ENCODE data around the gene ZEB1. TPM values are rescaled to one million over a fixed set of nuclear protein-coding genes. Genes with fewer than 3 reads are reported as not detected.

ZEB1 gene
- total RNA-seq, 2 experiments from 2014 or later = 36.1 to 46.2 TPM

DNA sequence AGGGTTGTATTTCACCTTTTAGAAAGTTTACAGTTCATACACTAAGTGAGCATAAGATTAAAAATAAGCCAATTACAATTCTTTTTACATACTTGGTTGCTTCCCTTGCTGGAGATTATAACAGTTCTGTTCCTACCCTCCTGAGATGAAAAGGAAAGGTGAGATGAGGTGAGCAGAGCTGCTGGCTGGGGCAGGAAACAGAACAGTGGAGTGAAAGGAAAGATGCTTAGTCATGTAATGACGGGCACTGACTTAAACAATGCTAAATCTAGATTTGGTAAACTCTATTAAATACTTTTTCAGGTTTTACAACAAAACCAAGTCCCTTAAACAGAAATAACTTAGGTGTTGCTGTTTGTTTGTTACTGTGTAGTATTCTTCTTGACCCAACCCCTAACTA lies 19.9 kb upstream of the ZEB1 start:
- ChIA-PET POLR2A (no interaction called here), CTCF (no interaction called here)
- H3K36me3 Mint-ChIP-seq (ENCODE audit: low read depth) = no peaks in the 10 kb centered on the region
- H3K4me1 Mint-ChIP-seq = peaks cover 5% of the 10 kb centered on the region
- DNase-seq = no peak
- H3K27me3 Mint-ChIP-seq = no peaks in the 10 kb centered on the region
- H3K4me3 Mint-ChIP-seq = no peak overlapping the region
- H3K9me3 Mint-ChIP-seq = no peaks in the 10 kb centered on the region
- no peak overlapping the region for H3K27ac Mint-ChIP-seq

GRCh38 chr10:31303212-31303611 lies 15.8 kb upstream of the ZEB1 start:
- H3K4me1 Mint-ChIP-seq = peaks cover 10% of the 10 kb centered on the region
- H3K9me3 Mint-ChIP-seq = no peaks in the 10 kb centered on the region
- ChIA-PET POLR2A (no interaction called here), CTCF (interaction anchor here (1.0 kb wide), 1 partner anchor 10 kb away, joined by 3 read pairs; no protein-coding TSS in a partner anchor)
- no peak overlapping the region for H3K4me3 Mint-ChIP-seq
- peaks cover 4% of the 10 kb centered on the region for H3K36me3 Mint-ChIP-seq (ENCODE audit: low read depth)
- no peak overlapping the region for H3K27ac Mint-ChIP-seq
- H3K27me3 Mint-ChIP-seq = no peaks in the 10 kb centered on the region
- DNase-seq = no peak

- ChIA-PET CTCF (interaction anchor here (1.1 kb wide), 1 partner anchor 13 kb away, joined by 3 read pairs; no protein-coding TSS in a partner anchor), POLR2A (no interaction called here)
- Mint-ChIP-seq H3K27me3 (no peaks in the 10 kb centered on the region), H3K27ac (no peak overlapping the region), H3K4me3 (no peak overlapping the region), H3K36me3 (ENCODE audit: low read depth) (peaks cover 4% of the 10 kb centered on the region), H3K9me3 (no peaks in the 10 kb centered on the region), H3K4me1 (peaks cover 4% of the 10 kb centered on the region)
- no peak for DNase-seq
Observed at GRCh38 chr10:31304291-31304970, 14.6 kb upstream of the ZEB1 start.

DNA sequence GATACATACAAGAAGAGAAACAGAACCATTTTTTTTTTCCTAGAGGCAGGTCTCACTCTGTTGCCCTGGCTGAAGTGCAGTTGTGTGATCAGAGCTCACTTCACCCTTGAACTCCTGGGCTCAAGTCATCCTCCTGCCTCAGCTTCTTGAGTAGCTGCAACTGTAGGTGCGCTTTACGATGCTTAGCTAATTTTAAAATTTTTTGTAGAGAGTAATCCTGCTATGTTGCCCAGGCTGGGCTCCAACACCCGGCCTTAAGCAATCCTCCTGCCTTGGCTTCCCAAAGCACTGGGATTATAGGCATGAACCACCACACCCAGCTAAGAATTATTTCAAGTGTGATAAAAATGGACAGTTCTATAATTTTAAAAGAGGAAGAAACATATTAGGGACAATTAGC lies 5.6 kb upstream of the ZEB1 start:
- Mint-ChIP-seq H3K4me1 (peaks cover 24% of the 10 kb centered on the region), H3K36me3 (ENCODE audit: low read depth) (peaks cover 12% of the 10 kb centered on the region), H3K27me3 (no peaks in the 10 kb centered on the region), H3K27ac (no peak overlapping the region), H3K9me3 (no peaks in the 10 kb centered on the region), H3K4me3 (no peak overlapping the region)
- ChIA-PET CTCF (interaction anchor here (0.6 to 1.2 kb wide), 2 partner anchors 10 to 178 kb away, joined by 3 read pairs; no protein-coding TSS in a partner anchor), POLR2A (no interaction called here)
- DNase-seq = no peak

DNA sequence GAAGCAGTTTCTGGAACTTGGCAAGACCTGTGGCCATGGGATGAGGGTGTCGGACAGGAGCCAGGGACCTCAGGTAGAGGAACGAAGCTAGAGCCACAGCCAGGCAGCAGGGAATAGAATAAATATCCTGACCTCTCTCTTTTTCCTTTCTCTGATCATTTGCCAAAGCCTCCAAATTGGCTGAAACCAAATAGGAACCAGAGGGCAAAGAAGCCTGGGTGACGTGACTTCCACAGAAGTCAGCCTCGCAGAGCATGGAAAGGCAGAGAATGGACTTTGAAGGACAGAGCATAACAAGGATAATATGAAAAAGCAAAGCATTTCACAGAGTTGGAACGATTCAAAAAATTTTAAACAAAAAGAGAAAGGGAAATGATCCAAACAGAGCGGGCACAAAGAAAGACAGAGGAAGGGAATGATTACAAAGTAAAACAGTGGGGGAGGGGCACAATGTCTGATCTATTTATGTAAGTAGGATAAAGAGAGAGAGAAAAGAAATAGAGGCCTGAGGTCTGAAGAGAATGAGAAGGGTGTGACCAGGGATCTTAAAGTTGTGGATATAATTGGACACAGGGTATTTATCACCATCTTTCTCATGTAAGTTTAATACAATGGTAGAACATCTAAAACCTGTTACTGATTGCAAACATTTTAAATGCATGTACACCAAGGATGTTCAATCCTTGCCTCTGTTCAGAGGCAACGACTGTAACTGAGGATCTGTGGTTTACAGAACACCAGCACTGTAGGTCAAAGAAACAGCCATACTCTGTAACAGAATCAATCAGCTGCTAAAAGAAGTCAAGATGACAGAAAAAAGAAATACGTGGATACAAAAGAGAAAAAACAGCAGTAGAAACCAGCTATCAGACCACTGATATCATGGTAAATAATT lies 4.5 kb upstream of the ZEB1 start:
- H3K36me3 Mint-ChIP-seq (ENCODE audit: low read depth) = peaks cover 12% of the 10 kb centered on the region
- no peak overlapping the region for H3K4me3 Mint-ChIP-seq
- no peak for DNase-seq
- POLR2A ChIA-PET = no interaction called here
- no peaks in the 10 kb centered on the region for H3K27me3 Mint-ChIP-seq
- H3K4me1 Mint-ChIP-seq = peaks cover 24% of the 10 kb centered on the region
- H3K9me3 Mint-ChIP-seq = no peaks in the 10 kb centered on the region
- no peak overlapping the region for H3K27ac Mint-ChIP-seq
- CTCF ChIA-PET = no interaction called here

DNA sequence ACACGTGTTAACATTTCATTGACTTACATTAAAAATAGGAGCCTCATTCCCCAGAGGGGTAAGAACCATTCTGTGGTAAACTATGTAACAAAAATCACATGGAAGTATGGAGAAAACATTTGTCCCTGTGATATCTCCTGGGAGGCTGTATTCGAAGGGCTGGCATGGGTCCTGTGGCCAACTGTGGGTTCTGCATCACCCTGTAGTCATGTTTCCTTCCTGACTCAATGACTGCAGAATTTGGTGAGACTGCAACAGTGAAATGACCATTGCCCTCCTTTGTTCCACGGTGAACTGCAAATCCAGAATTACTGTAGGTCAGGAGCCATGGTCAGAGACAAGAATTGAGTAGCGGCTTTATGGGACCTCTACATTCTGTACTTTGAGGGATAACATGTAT lies 3.6 kb upstream of the ZEB1 start:
- Mint-ChIP-seq H3K36me3 (ENCODE audit: low read depth) (peaks cover 12% of the 10 kb centered on the region), H3K27ac (no peak overlapping the region), H3K27me3 (no peaks in the 10 kb centered on the region), H3K4me3 (no peak overlapping the region), H3K9me3 (no peaks in the 10 kb centered on the region), H3K4me1 (peaks cover 24% of the 10 kb centered on the region)
- DNase-seq = no peak
- ChIA-PET POLR2A (no interaction called here), CTCF (no interaction called here)

DNA sequence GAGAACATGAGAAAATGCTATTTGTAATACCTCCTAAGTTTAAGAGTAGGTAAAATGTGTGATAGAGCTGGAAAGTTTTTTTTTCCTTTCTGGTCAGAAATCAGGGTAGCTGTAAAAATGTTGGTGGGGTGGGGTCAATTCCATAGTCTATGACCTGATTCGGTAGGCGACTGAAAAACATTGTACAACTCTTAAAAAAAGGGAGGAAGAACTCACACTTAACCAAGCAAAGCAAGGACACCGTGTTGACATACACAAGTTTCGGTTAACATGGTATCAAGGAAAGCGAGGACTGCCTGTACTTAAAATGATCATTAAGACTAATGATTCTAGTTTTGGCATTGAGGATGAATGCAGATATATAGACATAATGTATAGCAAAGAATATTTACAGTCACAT lies 1.8 kb upstream of the ZEB1 start:
- H3K27ac Mint-ChIP-seq = peak overlapping the region; percentile 14
- H3K4me3 Mint-ChIP-seq = peak overlapping the region; percentile 94
- DNase-seq = no peak
- H3K9me3 Mint-ChIP-seq = no peaks in the 10 kb centered on the region
- peaks cover 12% of the 10 kb centered on the region for H3K36me3 Mint-ChIP-seq (ENCODE audit: low read depth)
- CTCF ChIA-PET = interaction anchor here (1.0 kb wide), 1 partner anchor 12 kb away, joined by 3 read pairs; no protein-coding TSS in a partner anchor
- POLR2A ChIA-PET = interaction anchor here (1.7 kb wide), 1 partner anchor 285 kb away, joined by 3 read pairs; the partner anchor contains the start of gene ZNF438
- no peaks in the 10 kb centered on the region for H3K27me3 Mint-ChIP-seq
- H3K4me1 Mint-ChIP-seq = peaks cover 31% of the 10 kb centered on the region

DNA sequence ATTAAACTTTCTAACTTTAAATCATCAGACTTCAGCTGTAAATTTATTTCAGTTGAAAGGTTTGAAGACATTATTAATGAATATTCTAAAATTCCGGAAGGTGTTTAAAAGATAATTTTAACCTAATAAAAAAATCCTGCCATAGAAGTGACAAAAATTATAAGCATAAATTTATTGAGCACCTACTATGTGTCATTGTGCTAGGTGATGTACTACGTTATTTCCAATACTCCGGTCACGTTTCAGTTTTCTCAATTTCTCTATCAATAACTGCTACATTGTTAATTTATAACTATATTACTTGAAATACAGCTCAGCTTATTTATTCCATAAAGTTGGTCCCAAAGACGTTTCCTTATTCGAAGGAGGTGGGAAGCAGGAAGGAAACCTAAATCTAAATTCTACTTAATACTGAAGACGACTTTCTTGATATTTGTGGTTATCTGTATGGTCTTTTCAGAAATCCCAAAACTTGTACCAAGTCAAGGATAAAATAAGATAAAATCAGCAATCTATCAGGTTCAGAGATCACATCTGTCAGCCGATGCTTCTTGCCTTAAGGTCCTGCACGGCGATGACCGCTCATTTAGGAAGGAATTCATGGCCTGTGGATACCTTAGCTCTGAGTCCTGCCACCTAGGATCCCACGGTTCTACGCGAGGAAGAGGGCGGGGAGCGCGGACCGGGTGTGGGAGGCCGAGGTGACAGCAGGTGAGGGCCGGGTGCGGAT lies 1.2 kb upstream of the ZEB1 start:
- H3K27ac Mint-ChIP-seq = peak overlapping the region; percentile 99
- peaks cover 37% of the 10 kb centered on the region for H3K4me1 Mint-ChIP-seq
- no peak for DNase-seq
- POLR2A ChIA-PET = interaction anchor here (1.7 kb wide), 1 partner anchor 286 kb away, joined by 3 read pairs; the partner anchor contains the start of gene ZNF438
- CTCF ChIA-PET = interaction anchor here (1.0 kb wide), 2 partner anchors 13 to 15 kb away, joined by 3 read pairs; no protein-coding TSS in a partner anchor
- peak overlapping the region; percentile 94 for H3K4me3 Mint-ChIP-seq
- H3K9me3 Mint-ChIP-seq = no peaks in the 10 kb centered on the region
- peaks cover 13% of the 10 kb centered on the region for H3K36me3 Mint-ChIP-seq (ENCODE audit: low read depth)
- no peaks in the 10 kb centered on the region for H3K27me3 Mint-ChIP-seq

DNA sequence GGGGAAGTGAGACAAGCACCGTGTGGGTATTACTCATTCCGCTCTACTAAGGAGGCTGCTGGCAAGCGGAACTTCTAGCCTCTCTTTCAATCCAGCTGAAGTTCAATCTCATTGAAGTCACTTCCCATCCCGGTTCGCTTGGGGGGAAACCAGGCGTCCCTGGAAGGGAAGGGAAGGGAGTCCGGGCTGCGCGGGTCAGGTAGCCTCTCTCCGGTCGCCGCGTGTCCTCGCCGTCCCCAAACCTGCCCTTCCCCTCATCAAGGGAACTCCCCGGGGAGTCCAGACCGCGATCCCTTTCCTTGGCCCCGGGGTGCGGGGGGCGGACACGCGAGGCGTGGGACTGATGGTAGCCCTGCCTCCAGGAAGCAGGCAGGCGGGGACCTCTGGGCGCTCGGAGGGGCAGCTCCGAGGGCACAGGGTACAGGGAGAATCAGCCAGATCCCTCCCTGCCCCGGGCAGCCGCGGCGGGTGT lies 598 bp upstream of the ZEB1 start:
- ChIA-PET POLR2A (interaction anchor here (1.7 kb wide), 1 partner anchor 287 kb away, joined by 3 read pairs; the partner anchor contains the start of gene ZNF438), CTCF (interaction anchor here (1.0 kb wide), 2 partner anchors 13 to 15 kb away, joined by 3 read pairs; no protein-coding TSS in a partner anchor)
- DNase-seq = peak; percentile 78
- Mint-ChIP-seq H3K4me3 (peak overlapping the region; percentile 94), H3K9me3 (no peaks in the 10 kb centered on the region), H3K27ac (peak overlapping the region; percentile 99), H3K27me3 (no peaks in the 10 kb centered on the region), H3K4me1 (peaks cover 39% of the 10 kb centered on the region), H3K36me3 (ENCODE audit: low read depth) (peaks cover 13% of the 10 kb centered on the region)

DNA sequence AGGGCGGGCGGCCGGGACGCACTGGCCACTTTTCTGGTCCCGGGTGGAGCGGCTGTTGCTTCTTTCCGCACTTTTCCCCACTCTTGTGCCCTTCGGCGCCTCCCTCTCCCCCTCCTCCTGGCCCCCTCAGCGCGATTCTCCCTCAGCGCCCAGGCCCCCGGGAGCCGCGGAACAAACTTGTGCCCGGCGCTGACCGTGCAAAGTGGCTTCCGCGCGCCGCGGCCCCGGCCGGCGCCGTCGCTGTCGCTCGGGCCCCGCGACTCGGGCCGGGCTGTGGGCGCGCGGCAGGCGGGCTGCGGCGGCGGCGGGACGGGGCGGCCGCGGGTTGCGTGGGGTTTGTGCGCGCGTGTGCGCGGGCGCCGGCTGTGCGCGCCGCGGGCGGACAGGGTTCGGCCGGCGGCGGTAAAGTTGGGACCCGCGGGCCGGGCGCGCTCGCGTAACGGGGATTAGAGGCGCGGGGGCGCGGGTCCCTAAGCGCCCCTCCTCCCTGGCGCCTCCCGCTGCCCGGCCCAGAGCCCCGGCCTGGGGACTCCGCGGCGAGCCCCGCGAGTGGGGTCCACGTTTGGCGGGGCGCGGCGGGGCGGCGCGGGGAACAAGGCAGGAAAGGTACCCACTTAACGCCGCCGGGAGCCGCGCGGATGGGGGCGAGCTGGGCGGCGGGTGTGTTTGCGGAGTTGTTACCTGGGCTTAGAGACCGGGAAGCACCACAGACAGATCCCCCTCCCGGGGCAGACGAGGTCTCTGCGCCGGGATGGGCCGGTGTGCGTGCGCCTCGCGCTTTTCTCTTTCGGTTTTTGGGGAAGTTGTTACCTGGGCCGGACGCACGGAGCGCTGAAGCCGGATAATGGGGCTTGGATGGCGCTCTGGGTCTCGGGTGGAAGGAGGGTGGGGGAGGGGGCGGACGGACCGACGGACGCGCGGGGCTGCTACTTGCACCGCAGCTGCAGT lies 860 bp downstream of the ZEB1 start:
- ChIA-PET POLR2A (interaction anchor here (0.6 kb wide), 1 partner anchor 46 kb away, joined by 6 read pairs; no protein-coding TSS in a partner anchor), CTCF (interaction anchor here (1.5 to 1.8 kb wide), 2 partner anchors 10 to 21 kb away, joined by 4 to 6 read pairs; no protein-coding TSS in a partner anchor)
- Mint-ChIP-seq H3K4me3 (peak overlapping the region; percentile 94), H3K4me1 (peaks cover 46% of the 10 kb centered on the region), H3K9me3 (no peaks in the 10 kb centered on the region), H3K27ac (peak overlapping the region; percentile 99), H3K36me3 (ENCODE audit: low read depth) (peaks cover 13% of the 10 kb centered on the region), H3K27me3 (peaks cover 2% of the 10 kb centered on the region)
- peak; percentile 57 for DNase-seq

GRCh38 chr10:31320550-31321211 lies 1.7 kb downstream of the ZEB1 start:
- no peaks in the 10 kb centered on the region for H3K9me3 Mint-ChIP-seq
- peaks cover 11% of the 10 kb centered on the region for H3K36me3 Mint-ChIP-seq (ENCODE audit: low read depth)
- peaks cover 47% of the 10 kb centered on the region for H3K4me1 Mint-ChIP-seq
- ChIA-PET CTCF (interaction anchor here (1.5 to 1.8 kb wide), 2 partner anchors 9 to 20 kb away, joined by 4 to 6 read pairs; no protein-coding TSS in a partner anchor), POLR2A (interaction anchor here (0.6 kb wide), 2 partner anchors 10 to 45 kb away, joined by 4 to 6 read pairs; no protein-coding TSS in a partner anchor)
- peak overlapping the region; percentile 93 for H3K4me3 Mint-ChIP-seq
- DNase-seq = peak; percentile 16
- H3K27ac Mint-ChIP-seq = peak overlapping the region; percentile 97
- peaks cover 2% of the 10 kb centered on the region for H3K27me3 Mint-ChIP-seq
